GM19395 (cell line): ENCODE results near the gene PTTG1.

Experiments
- ATAC-seq: cut with Tn5 transposase; IDR thresholded peaks from one replicate; pipeline ENCODE4 v1.9.1; 2021; ENCODE audit warnings: mild to moderate bottlenecking, moderate library complexity; ENCODE audit not compliant: unreplicated experiment

The PTTG1 gene

GRCh38 chr5:160470437-160471361 is 49.0 kb downstream of the PTTG1 start:
- ATAC-seq, result no peak

DNA sequence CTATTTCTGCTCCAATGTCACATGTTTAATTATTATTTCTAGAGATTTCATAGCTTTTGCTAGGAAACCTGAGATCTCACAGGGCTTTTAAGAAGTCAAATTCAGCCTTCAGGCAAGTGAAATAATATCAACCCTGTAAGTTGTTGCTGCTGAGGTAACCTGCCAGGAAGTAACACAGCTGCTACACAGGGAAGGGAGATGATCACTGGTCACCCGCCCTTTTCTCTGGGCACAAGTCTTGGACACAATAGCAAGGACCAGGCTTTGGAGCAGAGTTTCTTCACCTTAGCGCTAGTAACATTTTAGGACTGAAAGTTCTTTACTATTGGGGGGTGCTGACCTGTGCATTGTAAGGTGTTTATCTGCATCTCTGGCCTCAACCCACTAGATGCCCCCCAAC is 50.1 kb downstream of the PTTG1 start:
- no peak for ATAC-seq

- ATAC-seq, result no peak
Observed at GRCh38 chr5:160472482-160472881, 50.8 kb downstream of the PTTG1 start.

DNA sequence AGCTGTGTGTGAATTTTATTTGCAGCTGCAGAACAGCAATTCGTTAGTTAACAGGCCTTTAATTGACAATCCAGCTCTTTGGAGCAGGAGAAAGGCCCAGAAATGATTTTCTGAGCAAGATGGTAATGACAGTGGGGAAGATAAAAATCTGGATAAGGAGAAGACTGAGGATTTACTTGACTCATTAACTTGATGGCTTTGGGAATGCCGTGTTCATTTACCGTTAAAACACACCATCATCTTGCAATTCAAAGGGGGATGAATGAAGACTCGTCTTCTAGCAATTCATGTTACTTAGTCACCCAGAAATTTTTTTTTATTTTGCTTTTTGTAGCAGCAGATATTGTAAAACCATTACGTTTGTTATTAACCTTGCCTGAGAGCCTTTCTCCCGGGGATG is 52.0 kb downstream of the PTTG1 start:
- ATAC-seq, result no peak

GRCh38 chr5:160474084-160474483 is 52.4 kb downstream of the PTTG1 start:
- no peak for ATAC-seq

GRCh38 chr5:160475864-160476438 is 54.3 kb downstream of the PTTG1 start:
- no peak for ATAC-seq

- no peak for ATAC-seq
Observed at GRCh38 chr5:160477266-160477970, 55.8 kb downstream of the PTTG1 start.

DNA sequence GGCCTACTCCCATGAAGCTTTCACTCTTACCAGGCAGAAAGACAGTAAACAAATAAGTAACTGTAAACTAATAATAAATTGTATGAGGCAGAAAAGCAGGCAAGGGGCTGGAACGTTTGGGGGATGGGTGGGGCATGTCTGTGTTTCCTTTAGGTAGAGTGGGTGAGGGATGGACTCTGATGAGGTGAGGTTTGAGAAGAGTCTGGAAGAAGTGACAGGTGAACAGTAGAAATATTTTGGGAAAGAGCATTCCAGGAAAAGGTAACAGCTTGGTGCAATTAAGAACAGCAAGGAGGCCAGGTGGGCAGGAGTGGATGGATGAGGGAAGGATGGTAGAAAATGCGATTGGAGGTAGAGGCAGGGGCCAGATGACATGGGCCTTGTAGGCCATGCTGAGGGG is 56.5 kb downstream of the PTTG1 start:
- ATAC-seq, result no peak
